Nephron (organoid): ENCODE measurements around the gene IQGAP1.

Experiments
- H3K27ac Mint-ChIP-seq, 3 experiments: 2 replicates each; pipeline ENCODE4 v1.8.0; 2020; ENCODE audit warnings: mixed read lengths in 3 of 3, mild to moderate bottlenecking in 2 of 3, moderate library complexity in 1 of 3
- H3K27me3 Mint-ChIP-seq: 2 replicates; pipeline ENCODE4 v1.8.0; 2021; ENCODE audit warnings: low read depth, mild to moderate bottlenecking, moderate library complexity, mixed read lengths
- H3K36me3 Mint-ChIP-seq: 2 replicates; pipeline ENCODE4 v1.8.0; 2020; ENCODE audit warnings: low read depth, mixed read lengths
- H3K4me1 Mint-ChIP-seq: 2 replicates; pipeline ENCODE4 v1.8.0; 2020; ENCODE audit warnings: mixed read lengths
- H3K4me3 Mint-ChIP-seq, 3 experiments: 2 replicates each; pipeline ENCODE4 v1.8.0; 2020; ENCODE audit warnings: mild to moderate bottlenecking in 3 of 3, mixed read lengths in 3 of 3, moderate library complexity in 2 of 3
- H3K9me3 Mint-ChIP-seq: 2 replicates; pipeline ENCODE4 v1.8.0; 2020; ENCODE audit warnings: mixed read lengths
- TF ChIP-seq, protein P1 (sequence below), 3 experiments: fragments of 200-600 bp; sonication (generic); IDR thresholded peaks; one replicate each; pipeline ENCODE4 v1.5.0; 2021; ENCODE audit warnings: antibody characterized with exemption in 3 of 3; ENCODE audit not compliant: unreplicated experiment in 3 of 3

IQGAP1 gene

DNA sequence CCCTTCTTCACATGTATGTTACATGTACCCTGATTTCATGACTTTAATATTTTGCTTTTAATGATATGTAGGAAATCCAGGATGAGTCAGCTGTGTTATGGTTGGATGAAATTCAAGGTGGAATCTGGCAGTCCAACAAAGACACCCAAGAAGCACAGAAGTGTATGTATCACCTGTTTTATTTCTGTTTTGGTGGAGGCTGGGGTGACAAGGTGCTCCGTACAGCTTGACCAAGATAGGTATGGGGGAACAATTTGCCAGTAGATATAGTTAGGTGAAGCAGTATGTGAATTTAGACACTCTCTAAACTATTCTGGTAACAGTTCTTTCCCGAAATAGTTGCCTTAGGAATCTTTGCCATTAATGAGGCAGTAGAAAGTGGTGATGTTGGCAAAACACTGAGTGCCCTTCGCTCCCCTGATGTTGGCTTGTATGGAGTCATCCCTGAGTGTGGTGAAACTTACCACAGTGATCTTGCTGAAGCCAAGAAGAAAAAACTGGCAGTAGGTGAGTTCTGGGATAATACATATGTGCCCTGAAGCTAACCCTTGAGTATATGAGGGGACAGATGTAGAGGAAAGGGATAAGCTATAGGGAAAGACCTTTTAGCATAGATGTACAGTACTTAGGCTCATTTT is 78.0 kb downstream of the IQGAP1 start:
- TF ChIP-seq, protein P1, sequence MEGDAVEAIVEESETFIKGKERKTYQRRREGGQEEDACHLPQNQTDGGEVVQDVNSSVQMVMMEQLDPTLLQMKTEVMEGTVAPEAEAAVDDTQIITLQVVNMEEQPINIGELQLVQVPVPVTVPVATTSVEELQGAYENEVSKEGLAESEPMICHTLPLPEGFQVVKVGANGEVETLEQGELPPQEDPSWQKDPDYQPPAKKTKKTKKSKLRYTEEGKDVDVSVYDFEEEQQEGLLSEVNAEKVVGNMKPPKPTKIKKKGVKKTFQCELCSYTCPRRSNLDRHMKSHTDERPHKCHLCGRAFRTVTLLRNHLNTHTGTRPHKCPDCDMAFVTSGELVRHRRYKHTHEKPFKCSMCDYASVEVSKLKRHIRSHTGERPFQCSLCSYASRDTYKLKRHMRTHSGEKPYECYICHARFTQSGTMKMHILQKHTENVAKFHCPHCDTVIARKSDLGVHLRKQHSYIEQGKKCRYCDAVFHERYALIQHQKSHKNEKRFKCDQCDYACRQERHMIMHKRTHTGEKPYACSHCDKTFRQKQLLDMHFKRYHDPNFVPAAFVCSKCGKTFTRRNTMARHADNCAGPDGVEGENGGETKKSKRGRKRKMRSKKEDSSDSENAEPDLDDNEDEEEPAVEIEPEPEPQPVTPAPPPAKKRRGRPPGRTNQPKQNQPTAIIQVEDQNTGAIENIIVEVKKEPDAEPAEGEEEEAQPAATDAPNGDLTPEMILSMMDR (IDR thresholded peaks at IDR 0.05; ENCODE audit: unreplicated experiment in 3 of 3) = no peak
- Mint-ChIP-seq H3K36me3 (peaks cover 31% of the 10 kb centered on the region), H3K27ac (peak overlapping the region in 2 of 3 experiments; percentile 38 to 75), H3K4me1 (peaks cover 56% of the 10 kb centered on the region), H3K27me3 (no peaks in the 10 kb centered on the region), H3K9me3 (no peaks in the 10 kb centered on the region), H3K4me3 (no peak overlapping the region)

GRCh38 chr15:90469723-90470122 is 81.7 kb downstream of the IQGAP1 start:
- H3K4me1 Mint-ChIP-seq = peaks cover 45% of the 10 kb centered on the region

DNA sequence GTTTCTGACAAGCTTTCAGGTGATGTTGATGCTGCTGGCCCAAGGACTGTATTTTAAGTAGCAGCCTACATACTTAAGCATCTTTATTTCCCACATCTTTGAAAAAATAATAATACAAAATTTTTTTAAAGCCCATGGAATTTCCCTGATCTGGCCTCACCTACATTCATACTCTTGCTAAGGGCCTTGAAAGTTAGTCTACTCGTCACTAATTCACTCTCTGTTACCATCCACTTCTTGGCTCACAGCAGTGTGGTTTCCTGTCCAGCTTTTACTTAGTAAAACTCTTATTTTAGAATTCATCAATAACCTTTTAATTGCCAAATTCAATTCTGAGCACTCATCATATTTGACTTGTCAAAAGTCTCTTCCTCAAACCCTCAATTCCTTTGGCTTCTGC is 82.4 kb downstream of the IQGAP1 start:
- H3K4me1 Mint-ChIP-seq = peaks cover 39% of the 10 kb centered on the region
- H3K36me3 Mint-ChIP-seq = peaks cover 37% of the 10 kb centered on the region
- H3K27me3 Mint-ChIP-seq = no peaks in the 10 kb centered on the region
- H3K9me3 Mint-ChIP-seq = no peaks in the 10 kb centered on the region
- TF ChIP-seq, protein P1 (IDR thresholded peaks at IDR 0.05; ENCODE audit: unreplicated experiment in 3 of 3) = no peak
- peak overlapping the region in 2 of 3 experiments; percentile 11 to 39 for H3K27ac Mint-ChIP-seq
- H3K4me3 Mint-ChIP-seq = no peak overlapping the region

More at GRCh38 chr15:90469723-90470122, 81.7 kb downstream of the IQGAP1 start:
- peaks cover 37% of the 10 kb centered on the region for H3K36me3 Mint-ChIP-seq
- H3K9me3 Mint-ChIP-seq = no peaks in the 10 kb centered on the region
- TF ChIP-seq, protein P1 (IDR thresholded peaks at IDR 0.05; ENCODE audit: unreplicated experiment in 3 of 3) = no peak
- H3K27me3 Mint-ChIP-seq = no peaks in the 10 kb centered on the region
- no peak overlapping the region for H3K4me3 Mint-ChIP-seq
- peak overlapping the region; percentile 21 to 40 (median 34) for H3K27ac Mint-ChIP-seq

DNA sequence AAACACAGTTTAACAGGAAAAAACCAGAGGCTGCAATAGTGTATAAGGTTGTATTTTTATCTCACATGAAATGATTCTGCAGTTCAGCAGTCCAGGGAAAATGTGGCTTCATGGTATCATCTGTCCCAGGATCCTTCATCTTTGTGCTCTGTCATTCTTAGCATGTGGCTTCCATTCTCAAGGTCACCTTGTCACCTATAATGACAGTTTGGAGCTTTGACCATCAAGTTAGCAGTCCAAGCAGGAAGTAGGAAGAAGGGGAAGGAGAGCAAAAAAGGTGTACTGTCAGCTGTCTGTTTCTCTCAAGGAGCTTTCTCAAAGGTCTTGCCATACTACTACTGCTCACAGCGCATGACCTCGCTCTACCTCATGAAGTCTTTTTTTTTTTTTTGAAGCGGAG is 83.1 kb downstream of the IQGAP1 start:
- Mint-ChIP-seq H3K9me3 (no peaks in the 10 kb centered on the region), H3K4me3 (no peak overlapping the region), H3K4me1 (peaks cover 32% of the 10 kb centered on the region), H3K36me3 (peaks cover 31% of the 10 kb centered on the region), H3K27ac (peak overlapping the region in 2 of 3 experiments; percentile 11 to 39), H3K27me3 (no peaks in the 10 kb centered on the region)
- TF ChIP-seq, protein P1 (IDR thresholded peaks at IDR 0.05; ENCODE audit: unreplicated experiment in 3 of 3) = no peak

DNA sequence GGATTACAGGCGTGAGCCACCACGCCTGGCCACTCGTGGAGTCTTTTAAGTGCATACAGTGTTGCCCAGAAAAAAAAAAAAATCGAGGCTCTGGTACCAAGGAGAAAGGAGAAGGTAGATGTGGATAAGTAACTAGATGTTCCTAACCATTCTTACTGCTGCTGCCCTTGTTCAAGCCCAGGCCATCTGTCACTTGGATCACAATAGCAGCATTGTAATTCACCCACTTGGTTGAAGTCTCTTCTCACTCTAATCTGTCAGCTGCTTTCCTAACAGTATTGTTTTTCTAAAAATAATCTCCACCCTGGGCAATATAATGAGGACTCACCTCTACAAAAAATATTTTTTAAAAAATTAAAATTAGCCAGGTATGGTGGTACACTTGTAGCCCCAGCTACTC is 83.7 kb downstream of the IQGAP1 start:
- TF ChIP-seq, protein P1 (IDR thresholded peaks at IDR 0.05; ENCODE audit: unreplicated experiment in 3 of 3) = no peak
- H3K4me3 Mint-ChIP-seq = no peak overlapping the region
- no peaks in the 10 kb centered on the region for H3K9me3 Mint-ChIP-seq
- peaks cover 30% of the 10 kb centered on the region for H3K4me1 Mint-ChIP-seq
- H3K27me3 Mint-ChIP-seq = no peaks in the 10 kb centered on the region
- peaks cover 32% of the 10 kb centered on the region for H3K36me3 Mint-ChIP-seq
- H3K27ac Mint-ChIP-seq = no peak overlapping the region

GRCh38 chr15:90478846-90479481 is 90.9 kb downstream of the IQGAP1 start:
- Mint-ChIP-seq H3K36me3 (peaks cover 33% of the 10 kb centered on the region), H3K4me1 (no peaks in the 10 kb centered on the region), H3K27ac (no peak overlapping the region), H3K9me3 (no peaks in the 10 kb centered on the region), H3K27me3 (no peaks in the 10 kb centered on the region), H3K4me3 (no peak overlapping the region)
- TF ChIP-seq, protein P1 (IDR thresholded peaks at IDR 0.05; ENCODE audit: unreplicated experiment in 3 of 3) = no peak
